CD4-positive, alpha-beta T cell treated with Interleukin-21 for 1 hour (primary cell): ENCODE results near the gene NRN1L.
"Not testable (repeated sequence)": the region's sequence is repeated elsewhere in the genome, so short reads cannot be mapped to it uniquely, and the experiment has no call there.

Experiments
- DNase-seq: peaks from one replicate; pipeline ENCODE4 v3.0.0-alpha.2; 2020

NRN1L gene

DNA sequence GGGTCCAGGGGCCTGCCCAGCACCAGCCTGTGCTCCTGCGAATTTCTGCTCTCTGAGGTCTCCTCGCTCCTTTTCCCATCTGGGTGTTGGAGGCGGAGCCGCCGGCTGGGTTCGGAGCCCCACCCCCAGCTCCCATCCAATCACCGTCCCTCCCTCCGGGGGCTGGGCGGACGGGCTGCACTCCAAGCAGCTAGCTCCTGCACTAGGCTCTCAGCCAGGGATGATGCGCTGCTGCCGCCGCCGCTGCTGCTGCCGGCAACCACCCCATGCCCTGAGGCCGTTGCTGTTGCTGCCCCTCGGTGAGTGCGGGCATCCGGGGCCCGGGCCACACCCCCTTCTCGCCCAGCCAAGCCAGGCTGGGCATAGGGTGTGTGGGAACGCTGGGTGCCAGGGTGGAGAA, at the start of gene NRN1L:
Gene NRN1L (plus strand): TSS at position 202 of the 400 bp plus-strand sequence. CDS start 19 bp downstream, at position 221.
- no peak for DNase-seq

DNA sequence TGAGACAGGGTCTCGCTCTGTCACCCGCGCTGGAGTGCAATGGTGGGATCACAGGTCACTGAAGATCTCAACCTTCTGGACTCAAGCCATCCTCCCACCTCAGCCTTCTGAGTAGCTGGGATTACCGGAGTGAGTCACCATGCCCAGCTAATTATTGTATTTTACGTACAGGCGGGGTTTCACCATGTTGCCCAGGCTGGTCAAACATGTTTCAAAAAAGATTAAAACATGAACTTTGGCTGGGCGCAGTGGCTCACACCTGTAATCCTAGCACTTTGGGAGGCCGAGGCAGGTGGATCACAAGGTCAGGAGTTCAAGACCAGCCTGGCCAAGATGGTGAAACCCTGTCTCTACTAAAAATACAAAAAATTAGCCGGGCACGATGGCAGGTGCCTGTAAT, 47.5 kb upstream of the NRN1L start:
- not testable (repeated sequence) for DNase-seq

DNA sequence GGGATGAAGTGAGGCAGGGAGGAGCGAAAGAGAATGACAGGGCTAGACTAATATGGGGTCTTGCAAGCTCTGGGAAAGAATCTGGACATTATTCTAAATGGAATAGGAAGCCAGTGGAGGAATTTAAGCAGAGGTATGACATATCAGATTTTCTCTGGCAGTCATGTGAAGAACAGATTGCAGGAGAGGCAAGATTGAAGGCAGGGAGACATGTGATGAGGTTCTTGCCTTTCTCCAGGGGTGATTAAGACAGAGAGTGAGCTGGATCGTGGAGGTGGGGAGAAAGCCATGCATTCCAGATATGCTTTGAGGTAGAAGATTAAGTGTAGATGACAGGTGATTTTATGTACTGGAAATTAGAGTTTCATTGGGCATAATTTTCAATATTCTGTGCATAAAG, 46.9 kb upstream of the NRN1L start:
- DNase-seq, result no peak

DNA sequence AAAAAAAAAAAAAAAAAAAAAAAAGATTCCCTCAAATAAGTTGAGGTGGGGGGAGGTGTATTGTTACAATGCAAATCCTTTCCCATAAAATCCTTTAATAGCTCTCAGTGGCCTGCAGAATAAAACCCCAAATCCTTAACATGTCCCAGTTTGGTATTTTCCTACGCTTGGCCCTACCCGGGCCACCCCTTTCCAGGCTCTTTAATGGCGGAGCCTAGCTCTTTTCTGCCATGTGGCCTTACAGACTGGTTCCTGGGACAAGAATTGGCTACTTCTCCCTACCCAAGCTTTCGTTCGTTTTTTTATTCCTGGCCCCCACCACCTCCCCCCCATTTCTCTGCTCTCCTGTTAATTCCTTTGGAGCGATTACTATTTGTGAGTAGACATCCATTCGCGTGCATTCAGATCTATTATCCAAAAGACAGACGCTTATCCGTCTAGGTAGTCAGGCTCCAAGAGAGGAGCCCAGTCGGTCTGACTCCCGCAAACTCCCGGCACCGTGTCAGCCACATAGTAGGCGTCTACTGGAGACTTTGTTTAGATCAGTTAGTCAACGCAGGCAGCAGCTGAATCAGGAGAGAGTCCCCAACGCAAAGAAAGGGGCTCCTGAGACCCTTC, 43.4 kb upstream of the NRN1L start:
- DNase-seq, result no peak

DNA sequence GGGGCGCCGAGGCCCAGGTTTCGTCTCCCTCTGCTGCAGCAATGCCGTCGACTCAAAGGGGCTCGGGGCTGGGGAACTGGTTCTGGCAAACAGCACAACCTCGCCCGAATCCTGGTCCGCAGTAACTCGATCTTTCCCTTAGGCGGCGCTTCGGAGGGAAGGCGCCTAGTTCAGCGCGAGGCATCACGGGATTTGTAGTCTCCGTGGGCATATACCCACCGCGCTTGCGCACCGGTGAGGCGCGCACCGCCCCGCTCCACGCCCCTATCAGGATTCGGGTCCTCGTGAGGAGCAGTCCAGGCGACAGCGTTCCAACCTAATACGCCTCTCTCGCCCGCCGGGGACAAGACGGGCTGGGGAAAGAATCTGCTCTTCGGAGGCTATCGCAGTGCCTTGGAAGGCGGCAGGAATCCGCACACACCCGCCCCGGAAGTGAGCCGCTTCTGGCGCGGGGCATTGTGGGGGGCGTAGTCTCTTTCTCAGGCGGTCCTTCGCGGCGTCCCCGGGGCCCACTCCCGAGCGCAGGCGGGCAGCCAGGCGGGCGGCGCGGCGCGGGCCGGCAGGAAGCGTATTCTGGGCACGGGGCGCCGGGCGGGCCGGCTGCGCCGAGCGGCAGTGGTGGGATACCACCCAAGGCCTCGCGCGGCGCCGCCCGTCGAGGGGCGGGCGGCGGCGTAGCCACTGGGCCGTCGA, 42.7 kb upstream of the NRN1L start, which contains the start of gene THAP11:
Gene THAP11 (plus strand): TSS at position 505 of the 693 bp plus-strand sequence. CDS start 235 bp downstream, outside the sequence.
- peak; percentile 96 for DNase-seq

DNA sequence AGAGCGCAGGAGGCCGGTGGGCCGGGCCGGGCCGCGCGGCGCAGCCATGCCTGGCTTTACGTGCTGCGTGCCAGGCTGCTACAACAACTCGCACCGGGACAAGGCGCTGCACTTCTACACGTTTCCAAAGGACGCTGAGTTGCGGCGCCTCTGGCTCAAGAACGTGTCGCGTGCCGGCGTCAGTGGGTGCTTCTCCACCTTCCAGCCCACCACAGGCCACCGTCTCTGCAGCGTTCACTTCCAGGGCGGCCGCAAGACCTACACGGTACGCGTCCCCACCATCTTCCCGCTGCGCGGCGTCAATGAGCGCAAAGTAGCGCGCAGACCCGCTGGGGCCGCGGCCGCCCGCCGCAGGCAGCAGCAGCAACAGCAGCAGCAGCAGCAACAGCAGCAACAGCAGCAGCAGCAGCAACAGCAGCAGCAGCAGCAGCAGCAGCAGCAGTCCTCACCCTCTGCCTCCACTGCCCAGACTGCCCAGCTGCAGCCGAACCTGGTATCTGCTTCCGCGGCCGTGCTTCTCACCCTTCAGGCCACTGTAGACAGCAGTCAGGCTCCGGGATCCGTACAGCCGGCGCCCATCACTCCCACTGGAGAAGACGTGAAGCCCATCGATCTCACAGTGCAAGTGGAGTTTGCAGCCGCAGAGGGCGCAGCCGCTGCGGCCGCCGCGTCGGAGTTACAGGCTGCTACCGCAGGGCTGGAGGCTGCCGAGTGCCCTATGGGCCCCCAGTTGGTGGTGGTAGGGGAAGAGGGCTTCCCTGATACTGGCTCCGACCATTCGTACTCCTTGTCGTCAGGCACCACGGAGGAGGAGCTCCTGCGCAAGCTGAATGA, 42.0 kb upstream of the NRN1L start:
- peak; percentile 72 for DNase-seq

DNA sequence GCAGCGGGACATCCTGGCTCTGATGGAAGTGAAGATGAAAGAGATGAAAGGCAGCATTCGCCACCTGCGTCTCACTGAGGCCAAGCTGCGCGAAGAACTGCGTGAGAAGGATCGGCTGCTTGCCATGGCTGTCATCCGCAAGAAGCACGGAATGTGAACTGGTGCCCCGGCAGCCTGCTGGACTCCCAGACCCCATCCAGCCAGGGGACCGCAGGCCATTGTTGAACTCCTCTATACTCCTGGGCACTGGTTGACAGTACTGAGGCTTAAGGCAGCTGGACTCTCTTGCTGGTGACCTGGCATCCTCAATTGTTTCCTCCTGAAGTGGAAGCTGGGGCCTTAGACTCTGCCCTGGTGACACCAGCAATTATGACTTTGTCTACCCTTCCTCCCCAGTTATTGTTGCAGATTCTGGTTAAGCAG, 41.3 kb upstream of the NRN1L start:
- no peak for DNase-seq

DNA sequence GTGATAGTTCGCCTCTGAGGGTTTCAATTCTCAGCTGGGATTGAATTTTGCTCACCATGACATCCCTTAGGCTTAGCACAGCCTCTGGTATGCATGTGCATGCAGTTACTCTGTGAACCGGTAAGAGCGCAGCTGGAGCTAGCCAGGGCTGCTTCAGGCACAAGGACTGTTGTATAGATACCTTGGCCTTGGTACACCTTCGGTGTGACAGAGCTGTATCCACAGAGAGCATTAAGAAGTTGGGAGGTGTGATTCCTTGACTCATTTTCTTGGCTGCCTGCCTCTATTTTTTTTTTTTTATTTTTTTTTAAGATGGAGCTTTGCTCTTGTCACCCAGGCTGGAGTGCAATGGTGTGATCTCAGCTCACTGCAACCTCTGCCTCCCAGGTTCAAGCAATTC, 40.2 kb upstream of the NRN1L start:
- DNase-seq, result no peak

DNA sequence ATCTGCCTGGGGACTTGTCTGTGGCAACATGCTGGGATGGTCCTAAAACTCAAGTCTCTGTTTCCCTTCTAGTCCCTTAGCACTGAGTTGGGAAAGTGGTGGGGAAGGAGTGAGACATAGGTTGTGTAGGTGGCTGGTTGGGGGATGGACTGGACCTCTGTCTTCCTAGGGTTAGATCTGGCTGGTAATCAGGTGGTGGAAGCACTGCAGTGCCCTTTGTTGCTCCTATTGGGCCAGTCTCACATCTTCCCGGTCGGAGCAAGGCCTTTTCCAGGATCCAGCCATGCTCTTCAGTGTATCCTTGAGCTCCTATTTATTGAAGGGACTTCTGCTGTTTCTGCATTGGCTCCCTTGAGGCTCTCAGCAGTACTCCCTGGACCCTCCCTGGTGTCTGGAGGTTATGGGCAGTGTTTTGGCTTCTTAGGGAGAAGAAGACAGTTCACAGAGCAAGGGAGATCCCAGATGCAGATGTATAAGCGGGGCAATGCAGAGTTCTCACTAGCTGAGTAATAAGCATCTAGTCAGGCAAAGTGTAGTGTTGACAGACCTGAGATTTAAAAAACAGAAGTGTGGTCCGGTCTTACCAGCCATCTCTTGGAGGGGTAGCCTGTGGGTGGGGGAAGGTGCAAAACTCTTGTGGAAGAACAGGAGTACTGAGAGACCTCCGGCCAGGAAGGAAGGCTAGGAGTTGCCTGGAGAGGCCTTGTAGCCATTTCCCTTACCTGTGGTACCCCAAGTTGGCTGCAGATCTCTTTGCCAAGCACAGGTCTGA, 39.2 kb upstream of the NRN1L start:
- no peak for DNase-seq

DNA sequence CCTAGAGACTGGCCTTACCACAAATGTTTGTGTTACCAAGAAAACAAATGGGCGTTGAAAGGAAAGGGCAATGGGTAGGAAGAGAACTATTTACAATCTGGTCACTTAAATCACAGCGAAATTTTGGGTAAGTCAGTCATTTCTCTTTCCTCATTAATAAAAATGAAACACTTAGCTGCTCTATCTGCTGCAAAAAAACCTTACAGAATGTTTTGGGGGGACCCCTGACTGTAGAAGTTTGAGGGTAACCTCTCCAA, 38.7 kb upstream of the NRN1L start:
- no peak for DNase-seq

DNA sequence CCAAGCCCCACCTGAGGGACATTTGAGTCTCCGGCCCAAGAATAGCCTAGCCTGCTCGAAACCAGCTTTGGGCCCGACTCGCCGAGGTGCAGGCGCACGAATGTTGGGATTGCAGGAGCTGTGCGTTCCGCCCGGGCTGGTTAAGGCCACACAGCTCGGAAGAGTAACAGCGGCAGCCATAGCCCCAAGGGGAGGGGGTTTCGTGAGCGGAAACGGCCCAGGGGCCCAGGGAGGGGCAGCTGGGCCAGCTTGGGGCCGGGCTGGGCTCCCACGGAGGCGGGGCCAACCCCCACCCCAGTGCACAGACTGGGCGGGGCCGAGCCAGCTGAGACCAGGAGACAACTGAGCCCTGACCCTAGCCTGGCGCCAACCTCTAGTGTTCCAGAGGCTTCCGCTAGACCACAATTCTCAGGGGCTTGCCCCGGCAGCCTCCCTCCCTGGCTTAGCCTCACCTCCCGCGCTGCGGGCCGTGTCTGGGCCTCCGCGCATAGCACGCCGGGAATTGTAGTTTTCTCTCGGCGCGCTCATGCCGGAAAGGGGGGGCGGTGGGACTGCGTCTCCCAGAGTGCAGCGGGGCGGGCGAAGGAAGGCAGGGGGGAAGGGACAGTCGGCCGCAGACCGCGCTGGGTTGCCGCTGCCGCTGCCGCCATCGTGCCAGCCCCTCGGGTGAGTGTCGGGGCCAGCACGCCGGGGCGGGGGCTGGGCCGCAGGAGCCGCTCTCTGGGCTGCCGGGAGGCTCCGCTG, 38.2 kb upstream of the NRN1L start, which contains the start of gene NUTF2:
Gene NUTF2 (plus strand): TSS at position 614 of the 744 bp plus-strand sequence. CDS start 18,198 bp downstream, outside the sequence.
- peak; percentile 96 for DNase-seq

DNA sequence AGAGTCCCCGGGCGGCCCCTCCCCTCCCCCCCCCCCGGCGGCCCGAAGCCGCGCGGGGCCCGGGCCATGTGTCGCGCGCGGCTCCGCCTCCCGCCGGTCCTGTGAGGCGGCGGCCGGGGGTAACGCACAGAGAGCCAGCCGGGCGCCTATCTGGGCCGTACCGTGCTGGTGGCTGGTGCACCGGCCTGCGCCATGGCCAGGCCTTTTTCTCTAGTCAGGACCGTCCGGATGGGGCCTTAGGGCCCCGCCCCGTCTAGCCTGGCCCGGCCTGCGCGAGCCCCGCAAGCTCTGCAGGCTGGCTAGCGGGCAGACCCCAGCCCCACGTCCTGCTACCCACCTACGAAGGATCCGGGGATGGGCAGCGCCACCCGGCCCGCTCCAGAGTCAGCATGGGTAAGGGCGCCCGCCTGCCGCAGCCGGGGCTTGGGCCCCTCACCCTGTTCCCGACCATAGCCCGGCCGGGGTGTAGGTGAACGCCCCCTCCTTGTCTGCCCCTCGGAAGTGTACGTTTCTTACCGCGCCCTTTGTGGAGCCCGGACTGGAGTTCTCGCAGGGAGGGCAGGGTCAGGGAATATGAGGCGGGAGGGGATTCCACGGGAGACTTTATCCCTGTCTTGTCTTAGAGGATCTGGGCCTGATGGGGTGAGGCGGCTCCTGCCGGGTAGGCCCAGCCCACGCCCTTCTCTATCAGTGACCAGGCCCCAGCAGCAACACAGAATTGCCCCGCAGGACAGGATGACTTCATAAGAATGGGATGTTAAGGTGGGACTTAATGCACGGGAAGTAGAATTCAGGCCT, 37.4 kb upstream of the NRN1L start, which contains the start of gene CENPT:
Gene CENPT (minus strand): TSS at position 630 of the 798 bp plus-strand sequence. CDS start 13,834 bp downstream, outside the sequence.
- DNase-seq, result no peak

DNA sequence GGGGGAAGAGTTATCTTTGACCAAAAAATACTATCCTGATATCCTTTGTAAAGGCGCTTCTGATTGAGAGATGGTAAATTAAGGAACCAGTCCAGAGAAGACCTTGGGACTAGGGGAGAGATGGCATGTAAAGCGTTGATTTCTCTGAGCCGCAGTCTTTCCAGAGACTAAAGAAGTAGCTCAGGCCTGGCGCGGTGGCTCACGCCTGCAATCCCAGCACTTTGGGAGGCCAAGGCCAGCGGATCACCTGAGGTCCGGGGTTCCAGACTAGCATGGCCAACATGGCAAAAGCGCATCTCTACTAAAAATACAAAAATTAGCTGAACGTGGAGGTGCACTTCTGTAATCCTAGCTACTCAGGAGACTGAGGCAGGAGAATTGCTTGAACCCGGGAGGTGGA, 36.6 kb upstream of the NRN1L start:
- DNase-seq, result no peak

DNA sequence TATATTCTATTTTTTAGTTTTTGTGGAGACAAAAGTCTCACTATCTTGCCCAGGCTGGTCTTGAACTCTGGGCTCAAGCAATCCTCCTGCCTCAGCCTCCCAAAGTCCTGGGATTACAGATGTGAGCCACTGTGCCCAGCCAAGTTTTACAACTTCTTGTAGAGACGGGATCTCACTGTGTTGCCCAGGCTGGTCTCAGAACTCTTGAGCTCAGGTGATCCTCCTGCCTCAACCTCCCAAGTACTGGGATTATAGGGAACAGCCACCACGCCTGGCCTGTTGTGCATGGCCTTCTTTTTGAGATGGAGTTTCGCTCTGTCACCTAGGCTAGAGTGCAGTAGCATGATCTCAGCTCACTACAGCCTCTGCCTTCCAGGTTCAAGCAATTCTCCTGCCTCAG, 31.0 kb upstream of the NRN1L start:
- DNase-seq, result no peak

DNA sequence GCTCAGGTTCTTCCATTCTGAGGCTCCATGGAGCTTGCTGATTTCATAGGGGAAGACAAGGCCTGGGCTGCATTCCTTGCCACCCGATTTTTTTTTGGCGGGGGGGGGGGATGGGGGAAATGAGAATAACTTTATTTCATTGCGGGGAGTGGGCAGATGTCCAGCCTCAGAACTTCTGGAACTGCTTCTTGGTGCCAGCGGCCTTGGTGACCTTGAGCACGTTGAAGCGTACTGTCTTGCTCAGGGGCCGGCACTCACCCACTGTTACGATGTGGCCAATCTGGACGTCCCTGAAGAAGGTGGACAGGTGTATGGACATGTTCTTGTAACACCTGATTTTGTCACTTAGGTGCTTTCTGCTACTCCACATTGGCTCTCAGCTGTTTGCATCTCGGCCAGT, 28.9 kb upstream of the NRN1L start:
- DNase-seq, result no peak

DNA sequence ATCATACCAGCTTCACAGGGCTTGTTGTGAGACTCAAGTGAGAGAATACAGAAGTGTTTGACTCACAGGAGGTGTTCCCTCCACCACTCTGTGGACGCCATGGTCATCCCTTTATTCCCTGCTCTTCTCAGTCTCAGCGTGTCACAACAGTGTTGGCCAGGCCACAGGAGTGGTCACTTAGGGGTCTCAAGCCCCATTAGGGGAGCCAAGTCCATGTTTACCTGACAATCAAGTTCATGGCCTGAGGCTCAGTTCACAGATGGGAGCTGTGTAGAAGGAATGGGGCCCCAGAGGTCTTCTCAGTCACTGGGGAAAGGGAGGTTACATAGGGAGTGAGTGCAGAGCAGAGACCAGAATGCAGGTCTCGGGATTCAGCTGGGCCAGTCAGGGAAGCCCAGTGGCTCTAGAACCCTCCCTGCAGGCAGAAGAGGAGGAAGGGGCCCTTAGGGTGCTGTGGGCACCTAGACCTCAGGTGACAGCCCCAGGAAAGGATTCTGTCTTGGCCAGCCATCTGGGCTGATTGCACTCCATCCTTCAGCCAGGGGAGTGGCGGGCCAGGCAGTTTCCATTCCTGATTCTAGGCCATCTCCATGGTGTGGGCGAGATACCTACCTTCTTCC, 27.6 kb upstream of the NRN1L start:
- no peak for DNase-seq

DNA sequence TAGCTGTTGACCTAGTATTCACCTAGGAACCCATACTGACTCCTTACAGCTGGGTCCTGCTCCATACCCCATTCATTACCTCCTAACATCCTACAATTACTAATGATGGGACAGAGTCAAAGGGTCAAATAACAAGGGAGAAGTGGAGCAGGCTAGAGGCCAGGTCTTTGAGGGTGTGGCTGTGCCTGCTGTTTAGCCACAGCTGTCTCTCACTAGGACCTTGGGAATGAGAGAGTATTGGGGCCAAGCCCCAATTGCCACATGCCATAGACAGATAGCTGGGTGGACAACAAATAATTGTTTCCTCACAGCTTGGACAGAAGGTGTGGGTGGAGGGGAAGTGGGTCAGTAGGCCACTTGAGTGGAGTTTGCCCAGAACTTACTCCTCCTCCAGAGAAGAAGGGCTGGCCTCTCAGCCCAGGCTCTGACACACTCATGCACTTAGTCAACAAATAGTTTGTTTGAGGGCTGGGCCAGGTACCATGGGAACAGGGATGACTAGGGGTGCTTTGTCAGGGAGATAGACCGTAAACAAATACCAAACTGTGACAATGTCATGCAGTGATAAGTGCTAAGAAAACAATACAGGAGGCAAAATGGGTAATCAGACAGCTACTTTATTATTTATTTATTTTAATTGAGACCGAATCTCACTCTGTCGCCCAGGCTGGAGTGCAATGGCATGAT, 27.0 kb upstream of the NRN1L start:
- DNase-seq, result peak; percentile 37

DNA sequence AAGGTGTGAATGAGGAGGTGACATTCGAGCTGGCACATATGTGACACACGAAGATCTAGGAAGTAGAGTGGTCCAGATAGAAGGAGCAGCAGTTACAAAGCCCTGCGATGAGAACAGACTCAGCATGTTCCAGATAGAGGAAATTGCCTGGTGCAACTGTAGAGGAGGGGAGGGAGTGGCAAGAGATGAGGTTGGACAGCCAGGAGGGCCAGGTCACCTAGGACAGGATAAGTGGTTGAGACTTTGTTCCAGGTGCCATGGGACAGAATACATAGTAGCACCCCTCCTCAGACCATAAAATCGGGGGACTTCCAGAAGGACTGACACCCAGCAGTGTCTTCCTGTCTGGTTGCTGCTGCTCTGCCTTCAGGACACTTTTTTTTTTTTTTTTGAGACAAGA, 26.2 kb upstream of the NRN1L start:
- DNase-seq, result no peak

DNA sequence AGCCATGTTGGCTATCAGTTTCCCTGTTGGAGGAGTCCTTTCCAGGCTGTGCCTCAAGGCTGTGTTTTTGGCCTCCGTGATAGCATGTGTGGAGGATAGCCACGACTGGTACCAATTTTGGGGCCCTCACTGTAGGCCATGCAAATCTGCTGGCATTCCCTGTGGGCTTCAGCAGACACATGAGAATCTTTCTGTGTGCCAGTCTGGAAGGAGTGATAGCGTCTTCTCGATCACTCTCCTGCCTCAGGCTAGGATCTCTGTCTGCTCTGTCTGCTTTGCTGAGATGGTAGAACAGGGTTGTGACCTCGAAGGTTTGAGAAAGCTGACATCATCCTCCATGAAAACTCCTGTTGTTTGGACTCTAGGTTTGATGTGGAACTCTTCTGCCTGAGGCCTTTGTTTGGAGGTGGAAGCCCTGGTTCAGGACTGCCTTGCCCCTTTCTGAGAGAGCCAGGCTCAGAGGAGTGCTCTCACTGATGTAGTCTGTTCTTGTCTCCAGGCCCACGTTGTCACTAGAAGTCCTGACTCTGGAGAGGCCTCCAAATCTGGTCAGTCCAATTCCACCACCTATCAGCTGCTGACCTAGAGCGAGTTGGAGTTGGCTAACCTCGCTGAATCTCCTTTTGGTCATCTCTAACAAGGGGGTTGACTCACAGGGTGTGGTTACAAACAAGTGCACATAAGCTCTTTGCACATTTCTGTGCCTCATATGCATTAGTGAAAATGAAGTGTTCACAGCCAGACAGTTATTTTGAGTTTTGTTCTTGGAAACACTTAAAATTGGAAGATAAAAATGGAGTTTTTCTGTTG, 23.9 kb upstream of the NRN1L start:
- DNase-seq, result no peak
